HG02840 (cell line): ENCODE measurements around the gene PTH1R.

Experiments
- ATAC-seq: cut with Tn5 transposase; IDR thresholded peaks from one replicate; pipeline ENCODE4 v1.9.1; 2021; ENCODE audit warnings: mild to moderate bottlenecking, moderate library complexity, moderate number of reproducible peaks; ENCODE audit not compliant: unreplicated experiment, low FRiP score

PTH1R gene

DNA sequence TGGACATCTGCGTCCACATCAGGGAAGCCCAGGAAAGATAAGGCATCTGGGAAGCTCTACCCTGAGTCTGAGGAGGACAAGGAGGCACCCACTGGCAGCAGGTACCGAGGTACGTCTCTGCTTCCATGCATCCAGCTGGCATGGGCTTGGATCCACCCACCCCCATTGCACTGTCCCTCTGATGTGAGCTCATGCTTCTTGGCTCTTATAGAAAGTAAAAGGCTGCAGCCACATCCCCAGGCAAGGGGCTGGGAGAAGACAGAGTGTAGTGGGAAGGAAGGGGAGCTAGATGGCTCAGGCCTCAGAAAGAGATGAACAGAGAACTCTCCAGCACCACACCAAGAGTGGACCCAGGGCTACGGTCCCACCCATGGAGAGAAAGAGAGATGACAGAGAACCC lies 18.2 kb downstream of the PTH1R start:
- ATAC-seq: no peak

DNA sequence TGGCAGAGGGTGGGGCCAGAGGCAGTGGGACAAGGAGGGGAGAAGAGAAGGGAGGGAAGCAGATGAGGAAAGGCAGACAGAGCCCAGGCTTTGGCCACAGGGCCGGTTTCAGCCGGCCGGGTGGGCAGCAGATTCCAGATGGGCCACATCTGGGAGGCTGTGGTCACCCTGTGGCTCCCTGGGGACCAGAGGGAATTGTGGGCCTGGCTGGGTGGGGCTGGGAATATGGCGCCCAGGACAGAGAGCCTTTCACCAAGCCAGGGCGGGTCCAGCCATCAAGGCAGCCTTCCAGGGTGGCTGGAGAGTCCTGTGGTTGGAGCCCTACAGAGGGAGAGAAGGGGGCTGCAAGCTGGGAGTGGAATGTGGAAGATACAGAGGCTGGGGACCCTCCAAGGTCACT lies 18.9 kb downstream of the PTH1R start:
- no peak for ATAC-seq

DNA sequence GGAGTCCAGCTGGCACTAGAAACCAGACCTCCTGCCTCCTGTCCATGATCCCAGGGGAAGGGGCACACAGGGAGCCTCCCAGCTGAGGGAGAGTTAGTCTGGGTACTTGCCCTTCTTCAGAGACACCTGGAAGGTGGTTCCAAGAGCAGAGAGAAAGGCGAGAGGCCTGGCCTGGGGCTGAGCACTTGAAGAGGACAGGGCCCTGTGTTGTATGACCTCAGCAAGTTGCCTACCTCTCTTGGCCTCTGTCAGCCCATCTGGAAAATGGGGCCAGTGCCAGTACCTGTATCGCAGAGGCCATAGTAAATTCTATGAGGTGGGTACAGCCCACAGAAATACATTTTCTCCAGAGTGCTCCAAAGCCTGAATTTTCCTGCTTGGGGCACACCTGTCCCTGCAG lies 19.5 kb downstream of the PTH1R start:
- no peak for ATAC-seq

DNA sequence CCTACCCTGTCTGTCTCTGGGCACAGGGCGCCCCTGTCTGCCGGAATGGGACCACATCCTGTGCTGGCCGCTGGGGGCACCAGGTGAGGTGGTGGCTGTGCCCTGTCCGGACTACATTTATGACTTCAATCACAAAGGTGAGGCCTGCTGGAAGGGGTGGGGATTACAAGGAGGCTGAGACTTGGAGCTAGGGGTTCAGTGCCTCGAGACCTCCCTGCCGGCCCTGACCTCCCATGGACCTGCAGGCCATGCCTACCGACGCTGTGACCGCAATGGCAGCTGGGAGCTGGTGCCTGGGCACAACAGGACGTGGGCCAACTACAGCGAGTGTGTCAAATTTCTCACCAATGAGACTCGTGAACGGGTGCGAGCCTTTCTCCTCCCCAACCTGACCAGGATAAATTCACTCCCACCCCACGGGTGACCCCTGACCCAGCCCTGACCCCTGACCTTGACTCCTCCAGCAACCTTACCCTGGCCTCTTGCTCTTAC lies 20.4 kb downstream of the PTH1R start:
- no peak for ATAC-seq

DNA sequence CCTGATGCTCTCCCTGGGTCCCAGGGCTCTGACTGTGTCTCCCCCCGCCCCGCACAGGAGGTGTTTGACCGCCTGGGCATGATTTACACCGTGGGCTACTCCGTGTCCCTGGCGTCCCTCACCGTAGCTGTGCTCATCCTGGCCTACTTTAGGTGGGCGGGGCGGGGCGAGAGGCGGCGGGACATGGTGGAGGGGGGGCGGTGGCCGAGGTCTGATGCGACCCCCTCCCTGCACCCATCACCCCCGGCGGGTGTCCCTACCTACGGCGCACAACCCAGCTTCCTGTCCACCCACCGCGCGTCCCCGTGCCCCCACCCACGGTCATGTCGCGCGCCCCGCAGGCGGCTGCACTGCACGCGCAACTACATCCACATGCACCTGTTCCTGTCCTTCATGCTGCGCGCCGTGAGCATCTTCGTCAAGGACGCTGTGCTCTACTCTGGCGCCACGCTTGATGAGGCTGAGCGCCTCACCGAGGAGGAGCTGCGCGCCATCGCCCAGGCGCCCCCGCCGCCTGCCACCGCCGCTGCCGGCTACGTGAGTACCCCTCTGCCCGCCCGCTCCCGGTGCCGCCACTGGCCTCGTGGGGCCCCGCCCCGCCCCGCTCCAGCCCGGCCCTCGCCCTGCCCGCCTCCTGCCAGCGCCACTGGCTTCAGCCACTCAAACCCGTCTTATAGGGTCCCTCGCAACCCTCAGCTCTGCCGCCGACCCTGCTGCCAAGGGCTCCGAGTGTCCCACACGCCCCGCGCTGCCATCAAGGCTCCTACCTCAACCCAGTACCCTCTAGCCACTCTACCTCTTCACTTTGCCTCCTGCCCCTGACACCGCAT lies 21.0 kb downstream of the PTH1R start:
- no peak for ATAC-seq

DNA sequence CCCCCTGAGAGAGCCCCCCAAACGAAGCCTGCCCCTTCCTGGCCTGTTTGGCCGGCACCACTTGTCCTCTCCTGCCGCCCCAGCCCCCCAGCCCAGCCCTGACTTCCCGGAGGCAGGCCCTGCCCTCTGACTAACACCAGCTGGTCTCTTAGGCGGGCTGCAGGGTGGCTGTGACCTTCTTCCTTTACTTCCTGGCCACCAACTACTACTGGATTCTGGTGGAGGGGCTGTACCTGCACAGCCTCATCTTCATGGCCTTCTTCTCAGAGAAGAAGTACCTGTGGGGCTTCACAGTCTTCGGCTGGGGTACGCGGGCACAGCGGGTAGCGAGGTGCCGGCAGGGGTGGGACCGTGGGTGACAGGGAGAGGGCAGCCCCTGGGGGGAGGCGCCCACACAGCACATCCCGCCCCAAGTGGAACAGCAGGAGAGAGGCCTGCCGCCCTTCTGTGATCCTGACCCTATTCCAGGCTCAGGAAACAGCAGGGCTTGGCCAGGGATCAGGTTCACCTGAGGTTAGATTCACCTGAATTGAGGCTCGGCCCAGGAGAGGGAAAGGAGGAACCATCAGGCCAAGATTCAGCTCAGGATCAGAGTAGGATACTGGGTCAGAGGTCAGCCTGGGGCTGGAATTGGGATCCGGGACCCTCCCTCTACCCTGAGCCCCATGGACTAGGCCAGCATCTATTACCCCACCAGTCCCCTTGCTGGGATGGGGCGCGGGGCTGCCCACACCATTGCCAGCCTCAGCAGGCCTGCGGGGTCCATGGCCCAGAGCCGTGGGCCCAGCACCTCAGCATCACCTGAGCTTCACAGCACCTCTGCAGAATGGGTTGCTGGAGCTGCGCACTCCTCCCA lies 21.9 kb downstream of the PTH1R start:
- ATAC-seq: no peak

DNA sequence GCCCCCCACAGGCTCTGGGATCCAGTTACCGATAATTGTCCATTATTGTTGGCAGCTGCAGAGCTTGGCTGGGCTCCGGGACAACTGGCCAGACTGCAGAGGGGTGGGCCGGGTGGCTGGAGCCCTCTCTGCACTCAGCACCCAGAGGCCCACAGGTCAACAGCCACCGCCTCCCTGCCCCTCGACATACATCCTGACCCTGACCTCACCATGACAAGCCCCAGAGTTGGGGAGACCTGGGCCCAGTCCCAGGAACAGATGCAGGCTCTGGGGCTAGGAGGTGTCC lies 22.4 kb downstream of the PTH1R start:
- no peak for ATAC-seq

DNA sequence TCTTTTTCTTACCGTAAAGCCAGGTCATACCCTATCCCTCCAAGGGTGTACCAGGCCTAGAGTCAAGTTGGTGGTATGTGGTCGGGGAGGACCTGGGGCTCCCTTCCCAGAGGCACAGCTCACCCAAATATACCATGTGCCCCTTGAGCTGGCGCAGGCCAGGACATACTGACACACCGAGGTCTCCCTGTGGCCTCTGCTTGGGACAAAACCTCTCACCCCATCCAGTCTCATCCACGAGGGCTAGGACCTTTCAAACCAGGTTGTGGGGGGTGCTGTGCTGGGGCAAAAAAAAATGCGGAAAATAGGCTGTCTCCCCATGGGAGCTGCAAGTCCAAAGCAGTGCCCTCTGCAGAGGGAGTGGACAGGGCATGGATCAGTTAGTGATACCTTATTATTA lies 22.8 kb downstream of the PTH1R start:
- no peak for ATAC-seq

DNA sequence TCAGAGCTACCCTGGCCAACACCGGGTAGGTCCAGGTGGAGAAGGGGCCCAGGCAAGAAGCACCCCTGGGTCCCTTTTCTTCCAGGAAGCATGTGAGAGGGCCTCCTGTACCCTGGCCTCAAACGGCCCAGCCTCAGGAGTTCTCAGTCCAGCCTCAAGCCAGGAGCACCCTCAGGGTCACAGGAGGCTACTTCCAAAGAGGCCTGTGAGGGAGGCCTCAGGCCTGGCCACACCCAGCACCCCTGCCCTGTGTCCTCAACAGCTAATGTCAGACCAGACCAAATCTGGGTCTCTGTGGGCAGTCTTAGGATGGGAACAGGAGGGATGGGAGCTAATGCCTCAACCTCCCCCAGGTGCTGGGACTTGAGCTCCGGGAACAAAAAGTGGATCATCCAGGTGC lies 23.5 kb downstream of the PTH1R start:
- ATAC-seq: no peak

DNA sequence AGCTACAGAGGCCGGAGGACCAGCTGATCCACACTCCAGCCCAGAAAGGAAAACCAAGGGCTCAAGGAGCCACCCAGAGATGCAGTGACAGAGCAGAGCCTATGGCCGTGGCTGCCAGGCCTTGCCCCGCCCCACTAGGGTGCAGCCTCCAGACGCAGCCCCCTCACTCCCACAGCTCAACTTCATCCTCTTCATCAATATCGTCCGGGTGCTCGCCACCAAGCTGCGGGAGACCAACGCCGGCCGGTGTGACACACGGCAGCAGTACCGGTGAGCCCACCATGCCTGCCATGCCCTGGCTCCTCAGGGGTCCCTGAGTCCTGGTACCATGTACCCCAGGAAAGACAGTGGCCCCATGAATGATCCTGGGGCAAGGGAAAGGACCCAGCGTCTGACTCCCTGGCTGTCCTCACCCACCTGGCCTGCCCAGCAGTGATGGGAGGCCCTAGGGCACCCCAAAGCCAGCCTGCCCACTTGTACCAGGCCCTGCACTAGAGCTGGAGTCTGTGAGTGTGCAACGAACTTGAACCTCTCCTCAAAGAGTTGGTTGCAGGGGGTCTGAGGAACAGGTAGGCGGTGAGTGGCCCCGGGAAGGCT lies 24.2 kb downstream of the PTH1R start:
- ATAC-seq: no peak

DNA sequence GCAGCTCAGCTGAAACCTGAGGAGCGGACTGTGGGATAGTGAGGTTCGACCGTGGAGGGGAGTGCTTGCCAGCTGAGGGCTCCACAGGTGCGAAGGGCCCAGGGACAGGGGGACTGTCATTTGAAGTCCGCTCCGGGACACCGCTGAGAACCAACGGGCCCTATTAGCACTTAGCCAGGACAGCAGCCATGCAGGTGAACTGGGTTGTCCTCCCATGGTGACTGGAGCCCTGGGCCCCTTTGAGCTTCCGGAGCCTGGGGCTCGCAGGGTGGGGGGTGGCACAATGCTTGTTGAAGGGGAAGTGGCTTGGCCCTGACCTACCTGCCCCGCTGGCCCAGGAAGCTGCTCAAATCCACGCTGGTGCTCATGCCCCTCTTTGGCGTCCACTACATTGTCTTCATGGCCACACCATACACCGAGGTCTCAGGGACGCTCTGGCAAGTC lies 24.7 kb downstream of the PTH1R start:
- no peak for ATAC-seq

DNA sequence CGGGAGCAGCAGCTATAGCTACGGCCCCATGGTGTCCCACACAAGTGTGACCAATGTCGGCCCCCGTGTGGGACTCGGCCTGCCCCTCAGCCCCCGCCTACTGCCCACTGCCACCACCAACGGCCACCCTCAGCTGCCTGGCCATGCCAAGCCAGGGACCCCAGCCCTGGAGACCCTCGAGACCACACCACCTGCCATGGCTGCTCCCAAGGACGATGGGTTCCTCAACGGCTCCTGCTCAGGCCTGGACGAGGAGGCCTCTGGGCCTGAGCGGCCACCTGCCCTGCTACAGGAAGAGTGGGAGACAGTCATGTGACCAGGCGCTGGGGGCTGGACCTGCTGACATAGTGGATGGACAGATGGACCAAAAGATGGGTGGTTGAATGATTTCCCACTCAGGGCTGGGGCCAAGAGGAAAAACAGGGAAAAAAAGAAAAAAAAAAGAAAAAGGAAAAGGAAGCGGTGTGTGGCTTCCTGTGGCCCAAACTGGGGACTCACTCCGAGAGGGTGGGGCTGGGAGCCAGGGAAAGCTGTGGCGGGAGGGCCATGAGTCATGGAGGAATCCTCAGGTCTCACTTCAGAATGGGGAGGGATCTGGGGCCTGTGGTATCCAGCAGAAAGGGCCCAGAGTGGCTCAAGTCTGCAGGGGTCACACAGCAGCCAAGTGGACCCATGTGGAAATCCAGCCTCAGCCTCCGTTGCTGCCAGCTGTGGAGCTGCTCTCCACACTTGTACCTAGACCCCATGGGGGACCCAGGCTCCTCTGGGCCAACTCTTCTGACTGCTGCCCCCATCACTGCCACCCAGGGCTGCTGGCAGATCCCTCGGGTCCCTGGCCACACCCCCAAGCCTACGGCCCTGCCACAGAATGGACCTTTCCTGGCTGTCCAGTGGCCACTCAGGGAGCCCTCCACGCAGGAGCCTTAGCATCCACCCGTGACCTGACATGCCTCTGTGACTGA lies 26.1 kb downstream of the PTH1R start:
- no peak for ATAC-seq

DNA sequence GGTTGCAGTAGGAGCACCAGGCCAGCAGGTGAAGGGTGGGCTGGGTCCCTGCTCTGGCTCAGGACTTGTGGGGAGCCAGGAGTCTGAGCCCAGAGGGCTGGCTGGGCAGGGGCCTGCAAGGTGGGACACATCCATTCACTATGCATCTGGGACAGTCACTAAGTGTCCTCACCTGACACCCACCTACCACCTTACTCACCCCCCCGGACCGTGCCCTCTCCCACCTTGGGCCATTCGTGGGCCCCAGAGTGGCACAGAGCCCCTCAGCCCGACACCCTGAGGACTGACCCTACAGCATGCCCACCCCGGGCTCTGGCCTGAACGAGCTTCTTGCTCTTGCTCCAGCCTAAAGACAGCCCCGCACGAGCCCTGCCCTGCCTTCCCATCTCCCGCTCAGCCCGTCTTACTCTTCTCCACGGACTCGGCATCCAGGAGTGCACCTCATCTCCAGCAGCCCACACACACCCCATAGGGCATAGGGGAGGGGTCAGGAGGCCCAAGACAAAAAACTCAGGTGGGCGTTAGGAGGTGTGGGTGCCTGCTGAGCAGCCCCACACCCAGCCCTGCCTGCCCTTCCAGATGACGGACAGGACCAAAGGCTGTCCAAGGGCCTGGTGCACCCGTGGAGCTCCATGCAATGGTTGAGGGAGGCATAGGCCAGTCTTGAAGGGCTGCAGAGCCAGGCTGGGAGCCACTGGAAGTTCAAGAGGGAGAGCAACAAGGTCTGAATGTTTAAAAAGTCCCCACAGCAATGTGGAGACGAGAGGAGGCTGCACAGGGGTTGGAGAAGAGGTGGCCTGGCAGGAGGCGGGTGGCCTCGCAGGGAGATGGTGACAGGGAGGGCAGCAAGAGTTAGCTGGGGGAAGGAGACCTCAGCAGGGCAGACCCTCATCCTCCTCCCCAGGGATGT lies 27.0 kb downstream of the PTH1R start:
- ATAC-seq: no peak

DNA sequence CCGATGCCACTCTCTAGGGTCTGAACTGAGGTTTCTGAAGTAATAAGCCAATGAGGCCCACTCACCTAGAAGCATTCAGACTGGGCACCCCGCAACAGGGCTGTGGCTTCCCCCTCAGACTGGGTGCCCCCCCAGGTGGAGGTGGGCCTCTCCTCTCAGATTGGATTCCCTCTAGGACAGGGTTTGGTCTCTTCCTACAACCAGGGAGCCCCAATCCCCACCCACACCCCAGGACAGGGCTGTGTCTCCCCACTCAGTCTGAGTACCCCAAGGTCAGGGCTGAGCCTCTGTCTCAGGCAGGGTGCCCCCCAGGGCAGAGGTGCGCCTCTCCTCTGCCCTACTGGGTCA lies 27.7 kb downstream of the PTH1R start:
- no peak for ATAC-seq

DNA sequence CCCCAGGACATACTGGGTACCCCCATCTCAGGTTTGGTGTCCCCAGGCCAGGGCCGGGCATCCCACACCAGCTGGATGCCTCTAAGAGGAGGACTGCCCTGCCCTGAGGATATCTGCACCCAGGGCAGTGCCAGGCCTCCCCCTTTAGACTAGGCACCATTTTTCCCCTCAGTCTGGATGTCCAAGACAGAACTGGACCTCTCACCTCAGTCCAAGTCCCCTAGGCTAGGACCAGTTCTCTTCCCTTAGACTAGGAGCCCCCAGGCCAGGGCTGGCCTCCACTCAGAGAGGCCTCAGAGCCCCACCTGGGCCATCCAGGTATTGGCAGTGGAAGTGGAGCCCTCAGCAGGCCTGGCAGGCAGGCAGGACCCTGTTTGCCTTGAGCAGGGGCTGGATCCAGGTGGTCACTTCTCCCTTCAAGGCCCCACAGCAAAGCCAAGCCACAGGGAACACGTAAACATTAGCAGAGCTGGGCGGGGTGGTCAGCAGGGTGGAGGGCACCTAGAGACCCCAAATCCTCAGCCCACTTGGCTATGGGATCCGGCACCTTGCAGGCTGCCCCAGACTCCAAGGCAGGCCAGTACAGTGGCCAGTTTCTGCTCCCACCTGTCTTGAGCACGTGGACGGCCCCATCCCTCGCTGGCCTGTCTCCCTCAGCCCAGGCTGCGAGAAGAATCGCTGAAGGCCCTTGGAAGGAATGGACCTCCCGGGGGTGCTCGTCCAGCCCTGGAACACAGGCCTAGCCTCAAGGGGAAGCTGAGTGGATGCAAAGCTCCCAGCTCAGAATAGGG lies 28.3 kb downstream of the PTH1R start:
- ATAC-seq: no peak

DNA sequence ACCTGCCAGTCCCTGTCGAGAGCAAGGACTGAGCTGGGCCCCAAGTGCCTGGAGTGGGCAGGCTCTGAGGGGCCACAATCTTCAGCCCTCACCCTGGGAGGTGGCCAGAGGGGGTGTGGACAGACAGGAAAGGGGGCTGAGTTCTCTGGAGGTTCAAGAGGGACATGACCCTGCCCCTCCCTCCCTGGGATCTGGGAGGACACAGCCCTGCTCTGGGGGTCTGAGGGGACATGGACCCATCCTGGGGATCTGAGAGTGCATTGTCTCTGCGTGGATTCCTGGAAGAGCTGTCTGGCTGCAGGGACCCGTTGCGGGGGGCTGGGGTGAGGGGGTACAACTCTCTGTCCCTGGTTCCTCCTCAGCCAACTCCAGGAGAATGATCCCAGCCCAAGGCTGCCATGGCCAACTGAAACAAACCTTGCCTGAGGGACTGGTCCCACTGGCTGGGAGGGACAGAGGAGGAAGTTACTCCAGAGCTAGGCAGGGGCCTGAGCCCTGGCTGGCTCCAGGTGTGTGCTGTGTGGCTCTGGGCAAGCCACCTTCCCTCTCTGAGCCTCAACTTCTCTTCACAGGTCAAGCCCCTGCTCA lies 29.0 kb downstream of the PTH1R start:
- no peak for ATAC-seq

DNA sequence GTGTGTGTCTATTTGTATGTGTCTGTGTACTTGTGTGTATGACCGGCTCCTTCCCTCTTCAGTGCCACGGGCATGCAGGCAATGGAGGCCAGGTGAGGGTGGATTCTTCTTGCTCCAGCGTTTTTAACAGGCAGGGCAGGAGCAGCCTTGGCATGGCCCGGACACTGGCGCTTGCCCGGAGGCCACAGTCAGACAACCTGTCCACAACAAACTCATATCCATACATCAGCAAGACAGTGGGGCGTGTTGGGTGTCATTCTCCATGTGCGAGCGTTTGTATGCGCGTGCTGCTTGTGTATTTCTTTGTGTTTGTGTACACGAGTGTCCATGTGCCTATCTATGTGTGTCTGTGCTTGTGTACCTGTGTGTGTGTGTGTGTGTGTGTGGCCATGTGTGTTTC lies 29.8 kb downstream of the PTH1R start:
- no peak for ATAC-seq

DNA sequence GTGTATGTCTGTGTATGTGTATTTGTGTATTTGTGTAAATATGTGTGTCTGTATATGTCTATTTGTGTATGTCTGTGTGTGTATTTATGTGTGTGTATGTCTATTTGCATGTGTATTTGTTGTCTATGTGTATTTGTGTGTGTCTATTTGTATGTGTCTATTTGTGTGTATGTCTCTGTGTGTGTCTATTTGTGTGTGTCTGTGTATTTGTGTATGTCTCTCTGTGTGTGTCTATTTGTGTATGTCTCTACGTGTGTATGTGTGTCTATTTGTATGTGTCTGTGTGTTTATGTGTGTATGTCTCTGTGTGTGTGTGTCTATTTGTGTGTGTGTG lies 30.4 kb downstream of the PTH1R start:
- ATAC-seq: no peak
